ENCODE results near the gene BAX.

The BAX gene

DNA sequence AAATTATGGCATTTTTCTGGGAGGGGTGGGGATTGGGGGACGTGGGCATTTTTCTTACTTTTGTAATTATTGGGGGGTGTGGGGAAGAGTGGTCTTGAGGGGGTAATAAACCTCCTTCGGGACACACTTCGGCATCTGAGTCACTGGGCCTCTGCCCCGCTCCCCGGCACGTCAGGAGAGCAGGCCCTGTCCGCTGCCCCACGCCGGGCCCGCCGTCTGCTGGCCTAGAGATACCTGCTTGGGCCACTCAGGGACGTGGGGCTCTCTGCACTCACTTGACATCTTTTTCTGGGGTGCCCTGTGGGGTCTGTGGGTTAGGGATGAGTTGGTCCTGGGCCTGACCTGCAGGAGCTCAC lies 7.0 kb downstream of the BAX start:
- Histone ChIP-seq H3K4me3 (replicated peaks; ENCODE audit: insufficient read depth, low read length) (no peak overlapping the region), H3K27ac (replicated peaks) (peak overlapping the region; percentile 93), H3K27me3 (ENCODE audit: insufficient read depth, poor library complexity, severe bottlenecking) (no peaks in the 10 kb centered on the region)
- TF ChIP-seq GABPA (IDR thresholded peaks at IDR 0.05; ENCODE audit: low read depth) (no peak), POLR2AphosphoS5 (IDR thresholded peaks at IDR 0.05; ENCODE audit: low read depth) (no peak), SPI1 (IDR thresholded peaks at IDR 0.05; ENCODE audit: borderline replicate concordance, low read depth) (no peak), CTCF (IDR thresholded peaks at IDR 0.05; ENCODE audit: insufficient read depth, low read length) (no peak)
- TF ChIP-seq, protein P1, sequence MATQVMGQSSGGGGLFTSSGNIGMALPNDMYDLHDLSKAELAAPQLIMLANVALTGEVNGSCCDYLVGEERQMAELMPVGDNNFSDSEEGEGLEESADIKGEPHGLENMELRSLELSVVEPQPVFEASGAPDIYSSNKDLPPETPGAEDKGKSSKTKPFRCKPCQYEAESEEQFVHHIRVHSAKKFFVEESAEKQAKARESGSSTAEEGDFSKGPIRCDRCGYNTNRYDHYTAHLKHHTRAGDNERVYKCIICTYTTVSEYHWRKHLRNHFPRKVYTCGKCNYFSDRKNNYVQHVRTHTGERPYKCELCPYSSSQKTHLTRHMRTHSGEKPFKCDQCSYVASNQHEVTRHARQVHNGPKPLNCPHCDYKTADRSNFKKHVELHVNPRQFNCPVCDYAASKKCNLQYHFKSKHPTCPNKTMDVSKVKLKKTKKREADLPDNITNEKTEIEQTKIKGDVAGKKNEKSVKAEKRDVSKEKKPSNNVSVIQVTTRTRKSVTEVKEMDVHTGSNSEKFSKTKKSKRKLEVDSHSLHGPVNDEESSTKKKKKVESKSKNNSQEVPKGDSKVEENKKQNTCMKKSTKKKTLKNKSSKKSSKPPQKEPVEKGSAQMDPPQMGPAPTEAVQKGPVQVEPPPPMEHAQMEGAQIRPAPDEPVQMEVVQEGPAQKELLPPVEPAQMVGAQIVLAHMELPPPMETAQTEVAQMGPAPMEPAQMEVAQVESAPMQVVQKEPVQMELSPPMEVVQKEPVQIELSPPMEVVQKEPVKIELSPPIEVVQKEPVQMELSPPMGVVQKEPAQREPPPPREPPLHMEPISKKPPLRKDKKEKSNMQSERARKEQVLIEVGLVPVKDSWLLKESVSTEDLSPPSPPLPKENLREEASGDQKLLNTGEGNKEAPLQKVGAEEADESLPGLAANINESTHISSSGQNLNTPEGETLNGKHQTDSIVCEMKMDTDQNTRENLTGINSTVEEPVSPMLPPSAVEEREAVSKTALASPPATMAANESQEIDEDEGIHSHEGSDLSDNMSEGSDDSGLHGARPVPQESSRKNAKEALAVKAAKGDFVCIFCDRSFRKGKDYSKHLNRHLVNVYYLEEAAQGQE (IDR thresholded peaks at IDR 0.05; ENCODE audit: insufficient replicate concordance, low read depth), result no peak
- DNase-seq (ENCODE audit: low read depth in 1 of 2, low spot score in 1 of 2), result no peak

- Histone ChIP-seq H3K27me3 (ENCODE audit: insufficient read depth, poor library complexity, severe bottlenecking) (no peaks in the 10 kb centered on the region), H3K4me3 (replicated peaks; ENCODE audit: insufficient read depth, low read length) (peak overlapping the region; percentile 15; the same call in 1 of the 2 replicates), H3K27ac (replicated peaks) (peak overlapping the region; percentile 93)
- TF ChIP-seq GABPA (IDR thresholded peaks at IDR 0.05; ENCODE audit: low read depth), result no peak
- TF ChIP-seq, protein P1 (IDR thresholded peaks at IDR 0.05; ENCODE audit: insufficient replicate concordance, low read depth), result no peak
- TF ChIP-seq POLR2AphosphoS5 (IDR thresholded peaks at IDR 0.05; ENCODE audit: low read depth), result peak; percentile 87
- TF ChIP-seq SPI1 (IDR thresholded peaks at IDR 0.05; ENCODE audit: borderline replicate concordance, low read depth), result peak; percentile 83; the same call in 1 of the 2 replicates
- peak; percentile 89 to 90 for DNase-seq (ENCODE audit: low read depth in 1 of 2, low spot score in 1 of 2)
Observed at GRCh38 chr19:48962029-48962848, 7.6 kb downstream of the BAX start.

DNA sequence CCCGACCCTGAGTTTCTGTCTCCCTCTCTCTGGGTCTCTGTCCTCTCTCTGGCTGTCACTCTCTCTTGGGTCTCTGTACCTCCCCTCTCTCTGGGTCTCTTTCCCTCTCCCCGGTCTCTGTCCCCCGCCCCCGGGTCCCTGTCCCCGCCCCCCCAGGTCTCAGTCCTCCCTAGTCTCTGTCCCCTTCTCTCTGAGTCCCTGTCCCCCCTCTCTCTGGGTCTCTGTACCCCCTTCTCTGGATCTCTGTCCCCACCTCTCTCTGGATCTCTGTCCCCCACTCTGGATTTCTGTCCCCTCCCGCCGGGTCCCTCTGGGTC lies 8.1 kb downstream of the BAX start:
- no peak for TF ChIP-seq POLR2AphosphoS5 (IDR thresholded peaks at IDR 0.05; ENCODE audit: low read depth)
- no peak for TF ChIP-seq SPI1 (IDR thresholded peaks at IDR 0.05; ENCODE audit: borderline replicate concordance, low read depth)
- TF ChIP-seq, protein P1 (IDR thresholded peaks at IDR 0.05; ENCODE audit: insufficient replicate concordance, low read depth), result no peak
- TF ChIP-seq CTCF (IDR thresholded peaks at IDR 0.05; ENCODE audit: insufficient read depth, low read length), result no peak
- TF ChIP-seq GABPA (IDR thresholded peaks at IDR 0.05; ENCODE audit: low read depth), result no peak
- Histone ChIP-seq H3K27ac (replicated peaks) (peak overlapping the region; percentile 93), H3K27me3 (ENCODE audit: insufficient read depth, poor library complexity, severe bottlenecking) (no peaks in the 10 kb centered on the region), H3K4me3 (replicated peaks; ENCODE audit: insufficient read depth, low read length) (peak overlapping the region; percentile 42; the same call in 1 of the 2 replicates)
- no peak for DNase-seq (ENCODE audit: low read depth in 1 of 2, low spot score in 1 of 2)
